GM12891 (cell line): ENCODE results near the gene POC5.

Experiments used
- DNase-seq: peaks from one replicate; pipeline ENCODE4 v3.0.0; 2011; ENCODE audit warnings: low spot score; ENCODE audit not compliant: insufficient read length
- FAIRE-seq: peaks from 2 replicates; lab custom pipeline; 2011; peaks lifted over from hg19 to GRCh38; lab: Jason Lieb, UNC
- PAX5 ChIP-seq: IDR thresholded peaks from 2 replicates; pipeline ENCODE4 v1.6.1; 2011; ENCODE audit warnings: low read length, moderate library complexity, mild to moderate bottlenecking; ENCODE audit not compliant: insufficient read depth, severe bottlenecking
- POLR2A ChIP-seq: IDR thresholded peaks from 2 replicates; pipeline ENCODE4 v1.6.1; 2011; ENCODE audit warnings: low read depth, low read length, control low read depth
- POLR2AphosphoS5 ChIP-seq: IDR thresholded peaks from 2 replicates; pipeline ENCODE4 v1.6.1; 2011; ENCODE audit warnings: low read depth, low read length, control low read depth
- POU2F2 ChIP-seq: IDR thresholded peaks from 2 replicates; pipeline ENCODE4 v1.6.1; 2011; ENCODE audit warnings: low read depth, mild to moderate bottlenecking, control low read depth, low read length, moderate library complexity
- SPI1 ChIP-seq: IDR thresholded peaks from 2 replicates; pipeline ENCODE4 v1.6.1; 2011; ENCODE audit warnings: low read depth, low read length, control low read depth
- TAF1 ChIP-seq: IDR thresholded peaks from 2 replicates; pipeline ENCODE4 v1.6.1; 2011; ENCODE audit warnings: low read depth, low read length, control low read depth

The POC5 gene

GRCh38 chr5:75667586-75667985, 49.7 kb downstream of the POC5 start:
- no peak for FAIRE-seq
- no peak for DNase-seq
- no peak for TF ChIP-seq SPI1
- no peak for TF ChIP-seq TAF1
- no peak for TF ChIP-seq POLR2AphosphoS5
- TF ChIP-seq POU2F2: no peak
- no peak for TF ChIP-seq PAX5
- no peak for TF ChIP-seq POLR2A

- DNase-seq (no peak), FAIRE-seq (no peak)
- TF ChIP-seq SPI1: no peak
- no peak for TF ChIP-seq POLR2AphosphoS5
- TF ChIP-seq PAX5: no peak
- no peak for TF ChIP-seq POLR2A
- TF ChIP-seq POU2F2: no peak
- TF ChIP-seq TAF1: no peak
These were observed 50.4 kb downstream of the POC5 start for GRCh38 chr5:75666801-75667200.

DNA sequence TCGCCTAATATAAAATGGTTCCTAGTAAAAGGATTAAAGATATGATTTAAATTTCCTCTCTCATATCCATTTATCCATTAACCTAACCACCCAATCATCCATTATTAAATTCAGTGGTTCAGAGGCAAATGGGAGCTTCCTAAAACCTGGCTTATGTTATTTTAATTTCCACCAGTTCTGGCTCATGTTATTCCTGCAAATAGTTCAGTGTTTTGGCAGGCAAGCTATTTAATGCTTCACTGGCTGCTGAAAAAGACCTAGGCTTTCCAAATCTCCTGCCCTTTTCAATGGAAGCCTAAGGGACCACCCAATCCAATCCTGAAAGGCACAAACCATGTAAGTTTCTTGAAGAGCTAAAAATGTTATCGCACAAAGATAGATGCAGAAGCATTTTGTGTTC, 52.3 kb downstream of the POC5 start:
- no peak for DNase-seq
- TF ChIP-seq POLR2A (no peak), POLR2AphosphoS5 (no peak), POU2F2 (no peak), SPI1 (no peak), TAF1 (no peak), PAX5 (no peak)
- FAIRE-seq: no peak

DNA sequence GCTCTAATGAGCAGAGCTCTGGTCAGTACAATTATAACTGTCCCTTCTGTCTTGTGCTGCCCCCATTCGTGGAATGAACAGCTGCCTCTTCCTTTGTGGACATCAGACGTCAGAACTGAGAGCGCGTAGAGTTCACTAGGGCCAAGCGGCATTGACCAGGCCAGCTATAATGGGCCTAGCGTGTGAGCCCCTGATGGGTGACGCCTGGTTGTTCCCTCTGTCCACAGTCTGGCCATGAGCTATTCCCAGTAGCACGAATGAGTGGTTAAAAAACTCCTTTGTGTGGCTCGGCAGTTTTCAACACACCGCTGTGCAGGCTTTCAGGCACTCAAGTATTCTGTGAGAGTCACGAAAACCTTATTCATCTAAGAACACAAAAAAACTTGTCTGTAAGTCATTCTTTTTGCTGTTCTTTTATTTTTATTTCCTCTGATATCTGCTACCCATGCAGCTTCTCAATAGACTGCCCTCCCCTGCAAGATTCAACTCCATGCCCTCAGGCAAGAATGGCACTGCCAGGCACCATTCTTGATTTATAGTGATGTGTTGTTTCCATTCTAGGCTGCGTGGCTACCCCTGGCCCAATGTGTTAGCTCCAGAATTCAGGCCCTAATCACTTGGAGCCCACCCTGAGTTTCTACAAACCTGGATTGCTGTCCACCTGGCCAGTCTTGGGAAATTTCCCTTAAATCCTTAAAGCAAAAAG, 53.5 kb downstream of the POC5 start:
- FAIRE-seq: no peak
- TF ChIP-seq POU2F2 (no peak), TAF1 (no peak), PAX5 (no peak), POLR2A (no peak), POLR2AphosphoS5 (no peak), SPI1 (no peak)
- no peak for DNase-seq

DNA sequence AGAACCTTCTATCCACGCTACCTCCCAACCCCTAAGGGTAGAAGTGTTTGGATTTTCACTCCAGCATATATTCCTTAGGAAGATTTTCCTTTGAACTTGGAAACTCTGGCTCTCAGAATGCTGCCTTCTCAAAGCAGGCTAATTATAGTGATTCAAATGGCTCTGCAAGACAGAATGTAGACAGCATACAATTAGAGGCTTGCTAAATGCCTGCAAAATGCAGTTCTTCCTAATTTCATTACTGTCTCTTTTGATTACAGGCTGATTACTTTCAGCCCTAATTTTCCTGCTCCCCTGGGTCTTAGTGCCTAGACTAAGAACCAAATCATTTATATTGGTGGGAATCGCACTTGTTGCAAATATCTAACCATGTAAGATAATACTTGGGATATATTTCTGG, 55.2 kb downstream of the POC5 start:
- DNase-seq: no peak
- TF ChIP-seq PAX5: no peak
- TF ChIP-seq POLR2A: no peak
- no peak for TF ChIP-seq POLR2AphosphoS5
- TF ChIP-seq SPI1: no peak
- TF ChIP-seq POU2F2: no peak
- TF ChIP-seq TAF1: no peak
- no peak for FAIRE-seq

GRCh38 chr5:75660678-75661465, 56.4 kb downstream of the POC5 start:
- TF ChIP-seq SPI1 (peak; percentile 67), POLR2AphosphoS5 (no peak), PAX5 (no peak), POLR2A (no peak), TAF1 (no peak), POU2F2 (no peak)
- FAIRE-seq: peak; percentile 82
- DNase-seq: no peak

DNA sequence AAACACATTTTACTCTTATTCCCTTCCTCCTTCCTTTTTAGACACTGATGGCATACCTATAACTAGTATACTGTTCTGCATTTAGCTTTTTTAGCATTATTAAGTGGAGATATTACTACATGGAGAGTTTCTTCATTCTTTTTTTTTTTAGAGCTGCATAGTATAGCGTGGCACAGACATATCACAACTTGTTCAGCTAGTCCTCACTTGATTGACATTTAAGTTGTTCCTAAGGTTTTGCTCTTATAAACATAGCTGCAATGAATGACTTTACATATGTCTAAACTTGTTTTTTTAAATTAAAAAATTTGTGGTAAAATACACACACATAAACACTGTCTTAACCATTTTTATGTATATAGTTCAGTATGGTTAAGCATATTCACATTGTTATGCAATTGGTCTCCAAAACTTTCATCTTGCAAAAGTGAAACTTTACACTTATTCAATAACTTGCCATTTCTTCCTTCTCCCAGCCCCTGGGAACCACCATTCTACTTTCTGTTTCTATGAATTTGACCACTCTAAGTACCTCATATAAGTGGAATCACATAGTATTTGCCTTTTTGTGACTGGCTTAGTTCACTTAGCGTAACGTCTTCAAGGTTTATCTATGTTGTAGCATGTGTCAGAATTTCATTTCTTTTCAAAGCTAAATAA, 57.3 kb downstream of the POC5 start:
- DNase-seq (no peak), FAIRE-seq (no peak)
- TF ChIP-seq POLR2AphosphoS5: no peak
- TF ChIP-seq SPI1: no peak
- TF ChIP-seq PAX5: no peak

GRCh38 chr5:75656311-75657003, 60.8 kb downstream of the POC5 start:
- FAIRE-seq (no peak), DNase-seq (no peak)
- TF ChIP-seq PAX5 (no peak), POU2F2 (no peak), POLR2A (no peak), POLR2AphosphoS5 (no peak), SPI1 (no peak), TAF1 (no peak)
